NCI-H1048 (cell line): ENCODE data around the gene RASSF5.

Source experiments
- DNase-seq: peaks from one replicate; lab custom pipeline; 2025; lab: John Stamatoyannopoulos, UW

RASSF5 gene

GRCh38 chr1:206635978-206636345, 128.6 kb downstream of the RASSF5 start:
- DNase-seq: no peak

- no peak for DNase-seq
Measured at GRCh38 chr1:206636671-206637070, 129.3 kb downstream of the RASSF5 start.

- DNase-seq: no peak
Measured at GRCh38 chr1:206637605-206638004, 130.3 kb downstream of the RASSF5 start.
